Spleen (tissue), 11 donors: ENCODE data around the gene TREX2. TPM values are rescaled to one million over a fixed set of nuclear protein-coding genes. Genes with fewer than 3 reads are reported as not detected.

Experiments used
- DNase-seq: peaks from one replicate; pipeline ENCODE4 v3.0.0-alpha.2; 2020
- H3K27ac ChIP-seq, 8 donors: fragments of 200-600 bp; sonication (generic) in 7 of 8; 1 replicate in 4 of 8; 2 replicates in 4 of 8; pipeline versions ENCODE4 v1.5.0 to v1.8.0; 2016 to 2021; ENCODE audit warnings: inconsistent platforms in 4 of 8, mild to moderate bottlenecking in 4 of 8, moderate library complexity in 1 of 8
- H3K27me3 ChIP-seq, 7 donors: fragments of 200-600 bp; sonication (generic) in 6 of 7; replicated peaks in 1 of 7; 1 replicate in 4 of 7; 2 replicates in 3 of 7; pipeline versions ENCODE4 v1.5.0 to v1.8.0; 2016 to 2021; ENCODE audit warnings: inconsistent platforms in 3 of 7, mild to moderate bottlenecking in 1 of 7
- H3K36me3 ChIP-seq, 6 donors: fragments of 200-600 bp; sonication (generic) in 5 of 6; 1 replicate in 4 of 6; 2 replicates in 2 of 6; pipeline versions ENCODE4 v1.5.0 to v1.8.0; 2016 to 2021; ENCODE audit warnings: inconsistent platforms in 2 of 6
- H3K4me1 ChIP-seq, 6 donors: fragments of 200-600 bp; sonication (generic) in 5 of 6; 1 replicate in 3 of 6; 2 replicates in 3 of 6; pipeline versions ENCODE4 v1.5.0 to v1.8.0; 2016 to 2021; ENCODE audit warnings: inconsistent platforms in 3 of 6
- H3K4me3 ChIP-seq, 8 donors: fragments of 200-600 bp; sonication (generic) in 7 of 8; 1 replicate in 4 of 8; 2 replicates in 4 of 8; pipeline versions ENCODE4 v1.5.0 to v1.8.0; 2016 to 2021; ENCODE audit warnings: inconsistent platforms in 4 of 8, mild to moderate bottlenecking in 4 of 8, moderate library complexity in 2 of 8
- H3K9me3 ChIP-seq, 8 donors: fragments of 200-600 bp; sonication (generic) in 7 of 8; 1 replicate in 4 of 8; 2 replicates in 4 of 8; pipeline versions ENCODE4 v1.5.0 to v1.8.0; 2016 to 2021; ENCODE audit warnings: inconsistent platforms in 4 of 8
- CTCF ChIP-seq, 11 experiments: fragments of 200-600 bp in 7 of 11; fragments of 450-650 bp in 4 of 11; sonication (generic) in 4 of 11; IDR thresholded peaks in 8 of 11; conservative IDR thresholded peaks in 3 of 11; 1 replicate in 7 of 11; 2 replicates in 4 of 11; pipeline versions ENCODE4 v1.4.0 to v1.8.0; 2016 to 2021; ENCODE audit warnings: antibody characterized with exemption in 11 of 11, inconsistent platforms in 4 of 11, mild to moderate bottlenecking in 1 of 11
- POLR2A ChIP-seq, 3 donors: fragments of 450-650 bp; IDR thresholded peaks; one replicate each; pipeline ENCODE4 v1.5.1; 2017; ENCODE audit warnings: antibody characterized with exemption in 3 of 3, mild to moderate bottlenecking in 1 of 3
- POLR2AphosphoS5 ChIP-seq, 3 donors: sonication (generic); formaldehyde crosslinking; IDR thresholded peaks; one replicate each; pipeline ENCODE4 v1.5.1; 2017; ENCODE audit warnings: antibody characterized with exemption in 3 of 3
- WGBS, 5 donors: extraction: QIAGEN DNeasy Blood & Tissue Kit in 3 of 5; methylation state at CpG; one replicate each; pipeline versions ENCODE4 v1.1.5 to v1.1.7; 2013 to 2018; 5-methylcytosine and 5-hydroxymethylcytosine counted together
- intact Hi-C: fragments of 100-400 bp; cut with DNase I; formaldehyde crosslinking; loops from one replicate; pipeline ENCODE4 v1.15.0; 2023; ENCODE audit warnings: low total_unique reads
- polyA plus RNA-seq, 3 donors: library from polyadenylated mRNA; stranded (reverse); fragments of 200-250 nt; gene quantifications; one replicate each; pipeline ENCODE4 v1.2.1, GENCODE V29; 2013
- total RNA-seq, 7 donors: library from RNA; depleted of rRNA in 3 of 7; stranded (reverse); fragments of >200 nt in 3 of 7; fragmentation: NEBNext Ultra II Directional in 4 of 7; extraction: Animal tissue kit (Norgen Biotek cat#: 25700) in 4 of 7; gene quantifications; one replicate each; pipeline versions ENCODE4 v1.1.0 to v1.2.1, GENCODE V29; 2016 to 2021
- donor health status: healthy with polysubstance abuse.
- donor health status: DM: no; HTN: no; CAD: no; lungs with moderate emphysema.
- donor health status: DM: no; HTN: no; CAD: no.
- donor health status: Bipolar disorder and iron deficiency.
- donor health status: healthy.
- donor health status: DM: no; HTN: no; CAD: no.
- donor health status: DM: yes; HTN: yes; CAD: no.

Gene TREX2
- total and polyA plus RNA-seq, 10 donors: 1.1 to 6.4 (median 2.2) TPM

- Histone ChIP-seq H3K27me3 (peaks cover 0 to 5% (median 0%) of the 10 kb centered on the region in 7 donors), H3K4me1 (no peaks in the 10 kb centered on the region), H3K27ac (no peak overlapping the region), H3K36me3 (no peaks in the 10 kb centered on the region), H3K4me3 (no peak overlapping the region), H3K9me3 (peaks cover 0 to 6% (median 0%) of the 10 kb centered on the region in 8 donors)
- intact Hi-C loops: no loop called here
- DNase-seq: no peak
- no peak for TF ChIP-seq CTCF (IDR thresholded peaks at IDR 0.05 in 8 of 11, conservative IDR thresholded peaks at IDR 0.05 in 3 of 11)
- TF ChIP-seq POLR2A (IDR thresholded peaks at IDR 0.05): no peak
- no peak for TF ChIP-seq POLR2AphosphoS5 (IDR thresholded peaks at IDR 0.05)
- WGBS, 5 donors: 88 to 96% (median 95%) methylated on average over 4 of the region's 4 CpGs
Measured at GRCh38 chrX:153439977-153440376, 5.9 kb downstream of the TREX2 start.

GRCh38 chrX:153438532-153438931 lies 7.3 kb downstream of the TREX2 start:
- DNase-seq: no peak
- no peaks in the 10 kb centered on the region for H3K4me1 ChIP-seq
- peaks cover 0 to 9% (median 0%) of the 10 kb centered on the region in 7 donors for H3K27me3 ChIP-seq
- peaks cover 0 to 6% (median 0%) of the 10 kb centered on the region in 8 donors for H3K9me3 ChIP-seq
- H3K36me3 ChIP-seq: no peaks in the 10 kb centered on the region
- no peak overlapping the region for H3K4me3 ChIP-seq
- H3K27ac ChIP-seq: no peak overlapping the region
- intact Hi-C loops: no loop called here
- TF ChIP-seq POLR2A (IDR thresholded peaks at IDR 0.05): no peak
- no peak for TF ChIP-seq CTCF (IDR thresholded peaks at IDR 0.05 in 8 of 11, conservative IDR thresholded peaks at IDR 0.05 in 3 of 11)
- TF ChIP-seq POLR2AphosphoS5 (IDR thresholded peaks at IDR 0.05): no peak
- WGBS, 5 donors: 25 to 55% (median 31%) methylated on average over 7 to 8 of the region's 8 CpGs

- intact Hi-C loops: no loop called here
- no peaks in the 10 kb centered on the region for H3K4me1 ChIP-seq
- no peak for TF ChIP-seq POLR2AphosphoS5 (IDR thresholded peaks at IDR 0.05)
- TF ChIP-seq CTCF (IDR thresholded peaks at IDR 0.05 in 8 of 11, conservative IDR thresholded peaks at IDR 0.05 in 3 of 11): no peak
- TF ChIP-seq POLR2A (IDR thresholded peaks at IDR 0.05): no peak
- H3K27ac ChIP-seq: no peak overlapping the region
- WGBS, 5 donors: 34 to 72% (median 59%) methylated on average over 3 of the region's 3 CpGs
- H3K27me3 ChIP-seq: peaks cover 0 to 15% (median 0%) of the 10 kb centered on the region in 7 donors
- peaks cover 0 to 14% (median under 1%) of the 10 kb centered on the region in 8 donors for H3K9me3 ChIP-seq
- H3K4me3 ChIP-seq: no peak overlapping the region
- H3K36me3 ChIP-seq: no peaks in the 10 kb centered on the region
- no peak for DNase-seq
Measured at GRCh38 chrX:153435845-153436244, 10.0 kb downstream of the TREX2 start.

GRCh38 chrX:153434801-153435200 lies 11.1 kb downstream of the TREX2 start:
- H3K4me3 ChIP-seq: no peak overlapping the region
- H3K27me3 ChIP-seq: peaks cover 0 to 15% (median 0%) of the 10 kb centered on the region in 7 donors
- TF ChIP-seq POLR2AphosphoS5 (IDR thresholded peaks at IDR 0.05) (no peak), CTCF (IDR thresholded peaks at IDR 0.05 in 8 of 11, conservative IDR thresholded peaks at IDR 0.05 in 3 of 11) (no peak), POLR2A (IDR thresholded peaks at IDR 0.05) (no peak)
- H3K9me3 ChIP-seq: peaks cover 0 to 16% (median 1%) of the 10 kb centered on the region in 8 donors
- no peaks in the 10 kb centered on the region for H3K4me1 ChIP-seq
- no peaks in the 10 kb centered on the region for H3K36me3 ChIP-seq
- intact Hi-C loops: no loop called here
- no peak overlapping the region for H3K27ac ChIP-seq
- WGBS, 5 donors: 82 to 93% (median 89%) methylated on average over 5 to 8 of the region's 8 CpGs
- no peak for DNase-seq
